WERI-Rb-1 (cell line): ENCODE measurements around the gene GRIK4.

Experiments used
- DNase-seq: peaks from one replicate; pipeline ENCODE4 v3.0.0-alpha.2; 2020
- H3K27ac ChIP-seq: fragments of 250-450 bp; sonication (Bioruptor Pico); 2 replicates; pipeline ENCODE4 v1.5.1; 2020; ENCODE audit warnings: mild to moderate bottlenecking, moderate library complexity
- H3K27me3 ChIP-seq: fragments of 250-450 bp; sonication (Bioruptor Pico); 2 replicates; pipeline ENCODE4 v1.5.1; 2021; ENCODE audit warnings: mild to moderate bottlenecking, low read depth, moderate library complexity; ENCODE audit not compliant: insufficient read depth, severe bottlenecking
- H3K36me3 ChIP-seq: fragments of 250-450 bp; sonication (Bioruptor Pico); 2 replicates; pipeline ENCODE4 v1.5.1; 2020; ENCODE audit warnings: mild to moderate bottlenecking, moderate library complexity
- H3K4me3 ChIP-seq: 2 replicates; pipeline ENCODE4 v1.5.1; 2011; ENCODE audit warnings: low read depth, mild to moderate bottlenecking, control low read depth, low read length
- H3K9me3 ChIP-seq: fragments of 250-450 bp; sonication (Bioruptor Pico); 2 replicates; pipeline ENCODE4 v1.5.1; 2021; ENCODE audit warnings: mild to moderate bottlenecking, moderate library complexity; ENCODE audit not compliant: severe bottlenecking
- CTCF ChIP-seq: IDR thresholded peaks from 2 replicates; pipeline ENCODE4 v1.5.1; 2011; ENCODE audit warnings: low read depth, mild to moderate bottlenecking, control low read depth, inconsistent platforms, low read length

Gene GRIK4

GRCh38 chr11:120773501-120774031 lies 262.0 kb downstream of the GRIK4 start:
- no peaks in the 10 kb centered on the region for H3K36me3 ChIP-seq
- no peak overlapping the region for H3K4me3 ChIP-seq
- no peak for TF ChIP-seq CTCF
- DNase-seq: no peak
- no peaks in the 10 kb centered on the region for H3K9me3 ChIP-seq
- H3K27ac ChIP-seq: no peak overlapping the region
- no peaks in the 10 kb centered on the region for H3K27me3 ChIP-seq

- TF ChIP-seq CTCF: no peak
- H3K36me3 ChIP-seq: no peaks in the 10 kb centered on the region
- H3K4me3 ChIP-seq: no peak overlapping the region
- no peak overlapping the region for H3K27ac ChIP-seq
- H3K9me3 ChIP-seq: no peaks in the 10 kb centered on the region
- no peak for DNase-seq
- no peaks in the 10 kb centered on the region for H3K27me3 ChIP-seq
Measured at GRCh38 chr11:120774591-120775386, 263.2 kb downstream of the GRIK4 start.

- no peak for TF ChIP-seq CTCF
- Histone ChIP-seq H3K27ac (no peak overlapping the region), H3K27me3 (no peaks in the 10 kb centered on the region), H3K36me3 (no peaks in the 10 kb centered on the region), H3K4me3 (no peak overlapping the region), H3K9me3 (no peaks in the 10 kb centered on the region)
- no peak for DNase-seq
Measured at GRCh38 chr11:120775986-120776951, 264.7 kb downstream of the GRIK4 start.

GRCh38 chr11:120778685-120779490 lies 267.3 kb downstream of the GRIK4 start:
- Histone ChIP-seq H3K27me3 (no peaks in the 10 kb centered on the region), H3K4me3 (no peak overlapping the region), H3K36me3 (no peaks in the 10 kb centered on the region), H3K27ac (no peak overlapping the region), H3K9me3 (no peaks in the 10 kb centered on the region)
- no peak for TF ChIP-seq CTCF
- DNase-seq: no peak

GRCh38 chr11:120780239-120780638 lies 268.7 kb downstream of the GRIK4 start:
- no peak for DNase-seq
- TF ChIP-seq CTCF: no peak

More at GRCh38 chr11:120780239-120780638, 268.7 kb downstream of the GRIK4 start:
- no peak overlapping the region for H3K27ac ChIP-seq
- no peaks in the 10 kb centered on the region for H3K27me3 ChIP-seq
- H3K36me3 ChIP-seq: no peaks in the 10 kb centered on the region
- H3K9me3 ChIP-seq: no peaks in the 10 kb centered on the region
- no peak overlapping the region for H3K4me3 ChIP-seq
